OCI-LY7 (cell line): ENCODE results near the gene CLDN22. TPM values are rescaled to one million over a fixed set of nuclear protein-coding genes. Genes with fewer than 3 reads are reported as not detected.

Experiments used
- BruUV-seq: library from RNA; stranded (reverse); fragments of 400-500 nt; replicated peaks from 2 replicates; lab custom pipeline; 2021; lab: Mats Ljungman, UMichigan
- CTCF ChIA-PET: fragments of 300-600 bp; sonication (Branson Sonifier 250); formaldehyde crosslinking; loops from one replicate; lab custom pipeline; 2022; ENCODE audit warnings: antibody characterized with exemption; ENCODE audit not compliant: unreplicated experiment; lab: Charles Lee
- POLR2A ChIA-PET: fragments of 300-600 bp; sonication (Branson Sonifier 250); formaldehyde crosslinking; loops from one replicate; lab custom pipeline; 2022; ENCODE audit warnings: antibody characterized with exemption; lab: Charles Lee
- DNase-seq: peaks from one replicate; pipeline ENCODE4 v3.0.0-alpha.2; 2015; ENCODE audit warnings: low spot score
- H2AFZ ChIP-seq: fragments of 200-600 bp; sonication (generic), shearing (Covaris generic); 2 replicates; pipeline ENCODE4 v1.6.1; 2014; ENCODE audit warnings: mild to moderate bottlenecking, antibody characterized with exemption, low read length, moderate library complexity
- H3K27ac ChIP-seq: fragments of 200-600 bp; sonication (generic); 2 replicates; pipeline ENCODE4 v1.5.1; 2014; ENCODE audit warnings: mixed run types, low read depth, mild to moderate bottlenecking, moderate library complexity, low read length, inconsistent platforms; ENCODE audit not compliant: poor library complexity, severe bottlenecking
- H3K36me3 ChIP-seq: fragments of 200-600 bp; sonication (generic); 2 replicates; pipeline ENCODE4 v1.6.1; 2014; ENCODE audit warnings: mild to moderate bottlenecking, antibody characterized with exemption, low read length, moderate library complexity, mixed read lengths; ENCODE audit not compliant: insufficient read depth
- H3K4me1 ChIP-seq: fragments of 200-600 bp; sonication (generic); 2 replicates; pipeline ENCODE4 v1.5.1; 2014; ENCODE audit warnings: mild to moderate bottlenecking, low read length; ENCODE audit not compliant: insufficient read depth, poor library complexity, severe bottlenecking
- H3K4me2 ChIP-seq: fragments of 200-600 bp; sonication (generic); 2 replicates; pipeline ENCODE4 v1.6.1; 2014; ENCODE audit warnings: mild to moderate bottlenecking, low read length
- H3K4me3 ChIP-seq: fragments of 200-600 bp; sonication (generic); 2 replicates; pipeline ENCODE4 v1.5.1; 2014; ENCODE audit warnings: mild to moderate bottlenecking, low read depth, low read length; ENCODE audit not compliant: poor library complexity, severe bottlenecking
- H3K79me2 ChIP-seq: fragments of 200-600 bp; sonication (generic); 2 replicates; pipeline ENCODE4 v1.6.1; 2016; ENCODE audit warnings: low read depth, mild to moderate bottlenecking, low read length, moderate library complexity, mixed read lengths; ENCODE audit not compliant: insufficient read depth
- H3K9me2 ChIP-seq: fragments of 200-600 bp; sonication (generic); 2 replicates; pipeline ENCODE4 v1.6.1; 2016; ENCODE audit warnings: mild to moderate bottlenecking, low read length, mixed read lengths; ENCODE audit not compliant: insufficient read depth
- H3K9me3 ChIP-seq: fragments of 200-600 bp; sonication (generic); 2 replicates; pipeline ENCODE4 v1.6.1; 2014; ENCODE audit warnings: mild to moderate bottlenecking, mixed run types, low read length, mixed read lengths
- H4K20me1 ChIP-seq: fragments of 200-600 bp; sonication (generic); 2 replicates; pipeline ENCODE4 v1.6.1; 2014; ENCODE audit warnings: mild to moderate bottlenecking, antibody characterized with exemption, low read length, moderate library complexity, mixed read lengths; ENCODE audit not compliant: insufficient read depth
- EZH2phosphoT487 ChIP-seq: fragments of 200-600 bp; sonication (generic); IDR thresholded peaks from 2 replicates; pipeline ENCODE4 v1.6.1; 2018; ENCODE audit warnings: low read depth, borderline replicate concordance, mild to moderate bottlenecking, mixed run types, antibody characterized with exemption, low read length, moderate library complexity, mixed read lengths
- intact Hi-C: fragments of 100-400 bp; cut with micrococcal nuclease; formaldehyde crosslinking; loops from one replicate; pipeline ENCODE4 v1.10.0; 2022; ENCODE audit not compliant: unreplicated experiment
- total RNA-seq, 2 experiments: library from RNA; depleted of rRNA in 1 of 2; stranded (reverse); fragments of >200 nt in 1 of 2; shearing (Covaris generic) in 1 of 2; gene quantifications; 2 replicates each; pipeline ENCODE4 v1.2.3, GENCODE V29; 2014 to 2022
- TF ChIP-seq, protein P1 (sequence below): fragments of 200-600 bp; sonication (generic); conservative IDR thresholded peaks from 2 replicates; pipeline ENCODE4 v1.5.1; 2014; ENCODE audit warnings: mild to moderate bottlenecking, antibody characterized with exemption, low read length, moderate library complexity, mixed read lengths

CLDN22 gene
- total RNA-seq, 2 experiments from 2014 or later = not detected

DNA sequence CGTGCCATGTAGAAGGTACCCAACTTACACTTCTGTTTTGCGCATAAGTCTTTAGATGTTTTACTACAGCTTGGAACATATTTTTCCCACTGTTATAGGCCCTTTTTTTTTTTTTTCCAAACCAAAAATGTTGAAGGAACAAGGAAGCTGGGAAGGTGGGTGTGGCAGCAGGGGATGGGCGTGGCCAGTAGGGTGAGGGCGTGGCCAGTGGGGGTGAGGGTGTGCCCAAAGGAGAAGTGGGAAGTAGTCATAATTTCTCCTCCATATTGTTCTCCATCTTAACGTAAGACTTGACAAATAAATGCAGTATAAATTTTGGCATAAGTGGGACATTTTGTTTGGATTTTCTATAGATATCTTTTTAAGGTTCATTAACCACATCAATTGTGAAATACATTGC is 30.4 kb downstream of the CLDN22 start:
- Histone ChIP-seq H3K9me3 (no peaks in the 10 kb centered on the region), H3K36me3 (no peaks in the 10 kb centered on the region), H3K4me1 (no peaks in the 10 kb centered on the region), H3K79me2 (no peaks in the 10 kb centered on the region), H3K27ac (no peak overlapping the region), H3K9me2 (no peaks in the 10 kb centered on the region), H3K4me3 (no peak overlapping the region), H4K20me1 (no peaks in the 10 kb centered on the region), H2AFZ (peak overlapping the region; percentile 58; the same call in 1 of the 2 replicates), H3K4me2 (no peak overlapping the region)
- POLR2A ChIA-PET = interaction anchor here (0.7 to 1.1 kb wide), 2 partner anchors 17 to 707 kb away, joined by 4 to 6 read pairs; no protein-coding TSS in a partner anchor
- CTCF ChIA-PET = no interaction called here
- TF ChIP-seq, protein P1, sequence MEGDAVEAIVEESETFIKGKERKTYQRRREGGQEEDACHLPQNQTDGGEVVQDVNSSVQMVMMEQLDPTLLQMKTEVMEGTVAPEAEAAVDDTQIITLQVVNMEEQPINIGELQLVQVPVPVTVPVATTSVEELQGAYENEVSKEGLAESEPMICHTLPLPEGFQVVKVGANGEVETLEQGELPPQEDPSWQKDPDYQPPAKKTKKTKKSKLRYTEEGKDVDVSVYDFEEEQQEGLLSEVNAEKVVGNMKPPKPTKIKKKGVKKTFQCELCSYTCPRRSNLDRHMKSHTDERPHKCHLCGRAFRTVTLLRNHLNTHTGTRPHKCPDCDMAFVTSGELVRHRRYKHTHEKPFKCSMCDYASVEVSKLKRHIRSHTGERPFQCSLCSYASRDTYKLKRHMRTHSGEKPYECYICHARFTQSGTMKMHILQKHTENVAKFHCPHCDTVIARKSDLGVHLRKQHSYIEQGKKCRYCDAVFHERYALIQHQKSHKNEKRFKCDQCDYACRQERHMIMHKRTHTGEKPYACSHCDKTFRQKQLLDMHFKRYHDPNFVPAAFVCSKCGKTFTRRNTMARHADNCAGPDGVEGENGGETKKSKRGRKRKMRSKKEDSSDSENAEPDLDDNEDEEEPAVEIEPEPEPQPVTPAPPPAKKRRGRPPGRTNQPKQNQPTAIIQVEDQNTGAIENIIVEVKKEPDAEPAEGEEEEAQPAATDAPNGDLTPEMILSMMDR = no peak
- no peak for TF ChIP-seq EZH2phosphoT487
- DNase-seq = peak; percentile 7
- no TSS peak for BruUV-seq
- intact Hi-C loops = no loop called here

DNA sequence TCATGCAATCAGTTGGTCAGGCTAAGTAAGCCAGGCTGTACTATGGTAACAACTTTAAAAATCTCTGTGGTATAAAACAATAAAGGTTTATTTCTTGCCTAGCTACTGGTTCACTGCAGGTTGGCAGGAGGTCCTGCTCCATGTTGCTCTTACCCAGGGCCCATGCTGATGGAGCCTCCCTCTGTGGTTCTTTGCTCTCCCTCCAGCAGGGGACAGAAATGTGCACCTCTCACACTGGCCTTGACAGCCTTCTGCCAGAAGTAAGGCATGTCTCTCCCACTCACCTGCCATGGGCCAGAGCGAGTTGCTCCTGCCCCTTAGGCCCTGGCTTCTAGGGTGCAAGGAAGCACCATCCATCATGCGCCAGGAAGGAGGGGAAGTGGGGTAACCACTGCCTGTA is 31.1 kb downstream of the CLDN22 start:
- Histone ChIP-seq H4K20me1 (no peaks in the 10 kb centered on the region), H3K79me2 (no peaks in the 10 kb centered on the region), H3K27ac (no peak overlapping the region), H3K4me2 (no peak overlapping the region), H3K4me3 (no peak overlapping the region), H3K4me1 (no peaks in the 10 kb centered on the region), H3K9me3 (no peaks in the 10 kb centered on the region), H3K9me2 (no peaks in the 10 kb centered on the region), H2AFZ (no peak overlapping the region), H3K36me3 (no peaks in the 10 kb centered on the region)
- CTCF ChIA-PET = no interaction called here
- no peak for DNase-seq
- no TSS peak for BruUV-seq
- POLR2A ChIA-PET = no interaction called here
- intact Hi-C loops = no loop called here
- no peak for TF ChIP-seq EZH2phosphoT487
- TF ChIP-seq, protein P1 = no peak

DNA sequence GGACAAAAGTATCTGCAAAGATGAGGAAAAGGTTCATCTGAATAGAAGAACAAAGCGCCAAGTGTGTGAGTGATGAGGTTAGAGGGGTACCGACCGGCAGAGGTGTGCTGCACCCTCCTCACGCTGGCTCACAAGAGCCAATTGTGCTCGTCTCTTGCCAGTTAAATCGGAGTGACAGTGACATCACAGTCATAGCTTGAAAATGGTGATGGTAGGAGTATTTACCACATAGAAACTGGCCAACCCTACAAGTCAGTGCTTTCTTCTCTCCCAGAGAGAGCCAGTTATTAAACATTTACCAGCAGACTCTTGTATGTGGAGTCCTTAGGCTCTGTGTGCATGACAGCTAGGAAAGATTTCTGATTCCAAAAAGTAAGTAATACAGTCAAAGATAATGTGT is 32.4 kb downstream of the CLDN22 start:
- H2AFZ ChIP-seq = no peak overlapping the region
- no peak overlapping the region for H3K4me3 ChIP-seq
- H3K79me2 ChIP-seq = no peaks in the 10 kb centered on the region
- H3K9me3 ChIP-seq = no peaks in the 10 kb centered on the region
- no peaks in the 10 kb centered on the region for H3K36me3 ChIP-seq
- H3K9me2 ChIP-seq = no peaks in the 10 kb centered on the region
- no peak for TF ChIP-seq EZH2phosphoT487
- TF ChIP-seq, protein P1 = no peak
- BruUV-seq = no TSS peak
- ChIA-PET CTCF (no interaction called here), POLR2A (no interaction called here)
- DNase-seq = no peak
- H3K4me1 ChIP-seq = no peaks in the 10 kb centered on the region
- H4K20me1 ChIP-seq = no peaks in the 10 kb centered on the region
- no peak overlapping the region for H3K27ac ChIP-seq
- intact Hi-C loops = no loop called here
- no peak overlapping the region for H3K4me2 ChIP-seq
